LNCAP (cell line): ENCODE measurements around the gene MYO15A.

Experiments
- TF ChIP-seq, protein P1 (sequence below): fragments of 450-650 bp; IDR thresholded peaks from 2 replicates; pipeline ENCODE4 v1.5.1; 2017; ENCODE audit warnings: mild to moderate bottlenecking

Gene MYO15A, protein sequence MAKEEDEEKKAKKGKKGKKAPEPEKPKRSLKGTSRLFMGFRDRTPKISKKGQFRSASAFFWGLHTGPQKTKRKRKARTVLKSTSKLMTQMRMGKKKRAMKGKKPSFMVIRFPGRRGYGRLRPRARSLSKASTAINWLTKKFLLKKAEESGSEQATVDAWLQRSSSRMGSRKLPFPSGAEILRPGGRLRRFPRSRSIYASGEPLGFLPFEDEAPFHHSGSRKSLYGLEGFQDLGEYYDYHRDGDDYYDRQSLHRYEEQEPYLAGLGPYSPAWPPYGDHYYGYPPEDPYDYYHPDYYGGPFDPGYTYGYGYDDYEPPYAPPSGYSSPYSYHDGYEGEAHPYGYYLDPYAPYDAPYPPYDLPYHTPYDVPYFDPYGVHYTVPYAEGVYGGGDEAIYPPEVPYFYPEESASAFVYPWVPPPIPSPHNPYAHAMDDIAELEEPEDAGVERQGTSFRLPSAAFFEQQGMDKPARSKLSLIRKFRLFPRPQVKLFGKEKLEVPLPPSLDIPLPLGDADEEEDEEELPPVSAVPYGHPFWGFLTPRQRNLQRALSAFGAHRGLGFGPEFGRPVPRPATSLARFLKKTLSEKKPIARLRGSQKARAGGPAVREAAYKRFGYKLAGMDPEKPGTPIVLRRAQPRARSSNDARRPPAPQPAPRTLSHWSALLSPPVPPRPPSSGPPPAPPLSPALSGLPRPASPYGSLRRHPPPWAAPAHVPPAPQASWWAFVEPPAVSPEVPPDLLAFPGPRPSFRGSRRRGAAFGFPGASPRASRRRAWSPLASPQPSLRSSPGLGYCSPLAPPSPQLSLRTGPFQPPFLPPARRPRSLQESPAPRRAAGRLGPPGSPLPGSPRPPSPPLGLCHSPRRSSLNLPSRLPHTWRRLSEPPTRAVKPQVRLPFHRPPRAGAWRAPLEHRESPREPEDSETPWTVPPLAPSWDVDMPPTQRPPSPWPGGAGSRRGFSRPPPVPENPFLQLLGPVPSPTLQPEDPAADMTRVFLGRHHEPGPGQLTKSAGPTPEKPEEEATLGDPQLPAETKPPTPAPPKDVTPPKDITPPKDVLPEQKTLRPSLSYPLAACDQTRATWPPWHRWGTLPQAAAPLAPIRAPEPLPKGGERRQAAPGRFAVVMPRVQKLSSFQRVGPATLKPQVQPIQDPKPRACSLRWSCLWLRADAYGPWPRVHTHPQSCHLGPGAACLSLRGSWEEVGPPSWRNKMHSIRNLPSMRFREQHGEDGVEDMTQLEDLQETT (N-terminal part only)

DNA sequence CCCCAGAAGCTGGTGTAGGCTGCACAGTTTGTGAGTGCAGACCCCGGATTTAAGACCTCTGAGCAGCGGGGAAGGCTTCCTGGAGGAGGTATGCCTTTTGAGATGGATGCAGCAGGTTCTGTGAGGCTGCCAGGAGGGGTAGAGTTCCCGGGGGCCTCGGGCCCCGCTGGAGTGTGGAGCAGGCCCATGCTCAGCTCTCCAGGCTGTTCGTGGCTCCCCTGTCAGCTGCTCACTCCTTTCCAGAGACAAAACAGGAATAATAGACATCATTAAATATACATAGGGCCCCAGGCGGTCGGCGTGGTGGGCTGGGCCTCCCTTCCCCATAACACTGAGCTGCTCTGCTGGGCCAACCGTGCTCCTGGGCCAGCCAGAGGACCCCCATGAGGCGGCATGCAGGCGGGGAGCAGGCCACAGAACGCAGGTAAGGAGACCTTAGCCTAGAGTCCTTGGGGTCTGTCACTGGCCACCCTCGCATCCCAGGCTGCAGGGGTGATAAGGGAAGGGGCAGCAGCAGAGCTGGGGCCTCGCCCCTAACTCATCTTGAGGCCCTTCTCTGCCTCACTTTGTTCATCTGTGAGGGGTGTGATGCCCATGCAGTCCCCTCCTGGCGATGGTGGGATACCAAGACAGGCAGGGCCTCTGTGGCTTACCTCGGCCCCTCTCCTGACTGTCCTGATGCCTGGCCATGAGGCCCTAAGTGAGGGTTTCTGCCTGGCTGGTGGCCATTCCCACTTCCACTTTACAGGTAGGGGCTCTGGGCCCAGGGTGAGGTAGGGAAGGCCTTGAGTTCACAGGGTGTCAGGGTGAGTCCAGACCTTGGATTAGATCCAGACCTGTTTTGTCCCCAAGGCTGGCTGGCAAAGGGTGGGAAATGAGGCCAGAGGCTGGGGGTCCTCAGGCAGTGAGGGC is at the start of gene MYO15A:
MYO15A (plus strand) TSS at position 356 of the 912 bp plus-strand sequence. CDS start 10,045 bp downstream, outside the sequence.
- TF ChIP-seq, protein P1, sequence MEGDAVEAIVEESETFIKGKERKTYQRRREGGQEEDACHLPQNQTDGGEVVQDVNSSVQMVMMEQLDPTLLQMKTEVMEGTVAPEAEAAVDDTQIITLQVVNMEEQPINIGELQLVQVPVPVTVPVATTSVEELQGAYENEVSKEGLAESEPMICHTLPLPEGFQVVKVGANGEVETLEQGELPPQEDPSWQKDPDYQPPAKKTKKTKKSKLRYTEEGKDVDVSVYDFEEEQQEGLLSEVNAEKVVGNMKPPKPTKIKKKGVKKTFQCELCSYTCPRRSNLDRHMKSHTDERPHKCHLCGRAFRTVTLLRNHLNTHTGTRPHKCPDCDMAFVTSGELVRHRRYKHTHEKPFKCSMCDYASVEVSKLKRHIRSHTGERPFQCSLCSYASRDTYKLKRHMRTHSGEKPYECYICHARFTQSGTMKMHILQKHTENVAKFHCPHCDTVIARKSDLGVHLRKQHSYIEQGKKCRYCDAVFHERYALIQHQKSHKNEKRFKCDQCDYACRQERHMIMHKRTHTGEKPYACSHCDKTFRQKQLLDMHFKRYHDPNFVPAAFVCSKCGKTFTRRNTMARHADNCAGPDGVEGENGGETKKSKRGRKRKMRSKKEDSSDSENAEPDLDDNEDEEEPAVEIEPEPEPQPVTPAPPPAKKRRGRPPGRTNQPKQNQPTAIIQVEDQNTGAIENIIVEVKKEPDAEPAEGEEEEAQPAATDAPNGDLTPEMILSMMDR = no peak

DNA sequence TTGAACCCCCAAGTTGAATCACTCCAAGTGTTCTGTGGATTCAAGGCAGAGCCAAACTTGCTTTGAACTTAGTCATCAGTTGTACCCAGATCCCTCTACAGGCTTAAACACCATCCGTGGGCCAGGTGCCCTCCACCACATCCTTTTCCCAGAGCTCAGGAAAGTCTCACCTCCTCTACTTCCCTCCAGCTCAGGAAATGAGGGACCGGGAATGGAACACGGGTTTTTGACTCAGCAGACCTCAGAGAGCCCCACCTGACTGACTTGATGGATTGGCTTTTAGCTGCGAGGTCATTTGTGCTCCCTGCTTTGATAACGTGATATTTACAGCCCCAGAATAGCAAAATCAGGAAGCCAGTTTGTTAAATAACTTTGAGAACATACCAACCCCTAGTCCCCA is 49.3 kb upstream of the MYO15A start:
- TF ChIP-seq, protein P1 = no peak

DNA sequence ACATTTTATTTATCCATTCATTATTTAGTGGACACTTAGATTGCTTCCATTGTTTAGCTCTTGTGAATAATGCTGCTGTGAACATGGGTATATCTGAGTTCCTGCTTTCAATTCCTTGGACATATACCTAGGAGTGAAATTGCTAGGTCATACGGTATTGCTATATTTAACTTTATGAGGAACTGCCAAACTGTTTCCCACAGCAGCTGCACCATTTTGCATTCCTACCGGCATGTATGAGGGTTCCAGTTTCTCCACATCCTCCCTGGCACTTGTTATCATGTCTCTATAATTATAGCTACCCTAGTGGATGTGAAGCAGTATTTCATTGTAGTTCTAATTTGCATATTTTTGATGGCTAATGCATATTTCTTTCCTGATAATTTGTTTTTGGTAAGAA is 44.5 kb upstream of the MYO15A start:
- TF ChIP-seq, protein P1 = no peak

DNA sequence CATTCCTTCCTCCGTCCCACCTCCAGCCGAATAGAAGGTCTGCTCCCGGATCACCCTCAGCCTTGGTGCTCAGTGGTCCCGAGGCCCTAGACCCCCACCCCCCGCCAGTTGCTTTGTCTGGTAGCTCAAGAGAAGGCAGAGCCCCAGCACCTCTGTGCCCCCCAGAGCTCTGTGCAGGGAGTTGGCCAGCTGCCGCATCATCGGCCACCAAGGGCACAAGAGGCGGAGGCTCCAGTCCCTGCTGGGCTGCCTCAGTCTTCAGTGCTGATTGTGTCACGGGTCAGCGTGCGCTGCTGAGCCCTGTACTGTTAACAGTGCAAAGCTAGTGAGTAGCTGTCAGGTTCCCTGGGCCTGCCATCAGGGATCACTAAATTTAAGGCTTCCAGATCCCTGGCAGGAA is 43.0 kb upstream of the MYO15A start:
- TF ChIP-seq, protein P1 = no peak

DNA sequence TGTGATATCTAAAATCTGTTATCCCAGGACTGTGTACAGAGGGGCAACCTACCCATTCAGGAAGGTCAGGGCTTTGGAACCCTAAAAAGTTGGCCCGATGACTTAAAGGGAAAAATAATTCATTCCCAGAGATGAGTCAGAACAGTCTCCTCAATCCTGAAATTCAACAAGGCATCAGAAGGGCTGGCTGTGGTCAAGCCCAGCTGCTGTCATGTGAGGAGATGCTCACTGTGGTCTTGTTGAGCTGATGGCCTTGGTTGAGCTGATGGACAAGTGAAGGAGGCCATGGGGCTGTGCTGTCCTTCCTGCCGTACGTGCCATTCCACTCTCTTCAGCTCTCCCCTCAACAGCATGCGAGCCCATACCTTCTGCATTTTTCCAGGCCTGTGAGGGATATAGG is 41.7 kb upstream of the MYO15A start:
- TF ChIP-seq, protein P1 = no peak

DNA sequence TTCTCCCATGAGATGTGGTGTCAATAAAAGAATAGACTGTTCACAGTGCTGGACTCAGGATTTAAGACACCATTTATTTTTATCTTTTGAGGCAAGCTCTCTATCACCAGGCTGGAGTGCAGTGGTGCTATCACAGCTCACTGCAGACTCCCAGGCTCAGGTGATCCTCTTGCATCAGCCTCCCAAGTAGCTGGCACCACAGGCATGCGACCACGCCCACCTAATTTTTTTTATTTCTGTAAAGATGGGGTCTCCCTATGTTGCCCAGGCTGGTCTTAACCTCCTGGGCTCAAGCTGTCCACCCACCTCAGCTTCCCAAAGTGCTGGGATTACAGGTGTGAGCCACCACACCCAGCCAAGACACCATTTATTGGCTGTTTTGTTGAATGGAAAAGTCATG is 39.5 kb upstream of the MYO15A start:
- TF ChIP-seq, protein P1 = no peak
